ENCODE data around the gene MACIR.

Gene MACIR

GRCh38 chr5:103293719-103294118 lies 35.2 kb downstream of the MACIR start:
- Histone ChIP-seq H3K9ac (ENCODE audit: low read depth, low read length) (no peak overlapping the region), H3K27me3 (ENCODE audit: control insufficient read depth, insufficient read depth, low read length) (no peaks in the 10 kb centered on the region), H3K4me1 (ENCODE audit: control insufficient read depth, insufficient read depth, low read length) (no peaks in the 10 kb centered on the region), H3K4me2 (ENCODE audit: low read length) (no peak overlapping the region), H3K9me3 (replicated peaks; ENCODE audit: low read length) (no peaks in the 10 kb centered on the region), H3K4me3 (ENCODE audit: low read length) (no peak overlapping the region), H3K36me3 (ENCODE audit: insufficient read depth, low read length) (no peaks in the 10 kb centered on the region)

DNA sequence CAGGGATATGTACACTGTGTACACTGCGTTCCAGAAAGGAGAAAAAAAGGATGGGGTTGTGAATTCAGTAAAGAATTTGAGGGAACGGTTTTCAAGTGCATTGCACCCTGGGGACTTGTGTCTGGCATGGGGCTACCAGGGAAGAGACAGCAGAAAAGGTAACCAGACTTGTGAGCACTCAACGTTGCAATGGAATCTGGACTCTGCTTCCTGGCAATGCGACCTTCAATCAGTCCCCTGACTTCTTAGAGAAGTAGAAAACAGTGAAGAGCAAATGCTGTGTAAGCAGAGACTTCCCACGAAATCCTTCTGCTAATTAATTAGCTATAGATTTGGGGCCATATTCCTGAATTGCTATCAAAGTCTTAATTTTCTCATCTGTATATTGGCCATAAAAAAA lies 36.3 kb downstream of the MACIR start:
- Histone ChIP-seq H3K4me3 (ENCODE audit: low read length) (no peak overlapping the region), H3K4me1 (ENCODE audit: control insufficient read depth, insufficient read depth, low read length) (no peaks in the 10 kb centered on the region), H3K36me3 (ENCODE audit: insufficient read depth, low read length) (no peaks in the 10 kb centered on the region), H3K9ac (ENCODE audit: low read depth, low read length) (no peak overlapping the region), H3K4me2 (ENCODE audit: low read length) (no peak overlapping the region), H3K27me3 (ENCODE audit: control insufficient read depth, insufficient read depth, low read length) (no peaks in the 10 kb centered on the region), H3K9me3 (replicated peaks; ENCODE audit: low read length) (no peaks in the 10 kb centered on the region)

DNA sequence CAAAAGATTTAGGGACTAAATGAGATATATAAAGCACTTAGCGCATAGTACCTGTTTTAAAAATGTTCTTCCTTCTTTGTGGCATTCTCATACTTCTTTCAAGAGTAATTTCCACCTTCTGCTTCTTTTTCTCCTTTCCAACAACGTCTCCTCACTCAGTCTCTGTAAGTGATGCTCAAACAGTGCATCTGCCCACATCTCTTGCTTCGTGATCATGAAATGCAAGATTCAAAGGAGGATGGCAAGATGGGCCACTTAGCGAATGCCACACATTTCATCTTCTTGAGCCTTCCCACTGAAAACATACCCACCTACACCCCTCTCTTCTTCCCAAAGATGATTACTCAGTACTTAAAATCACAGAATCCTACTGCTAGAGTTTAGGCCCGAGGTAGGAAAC lies 36.9 kb downstream of the MACIR start:
- no peaks in the 10 kb centered on the region for H3K27me3 ChIP-seq (ENCODE audit: control insufficient read depth, insufficient read depth, low read length)
- H3K9me3 ChIP-seq (replicated peaks; ENCODE audit: low read length), result no peaks in the 10 kb centered on the region
- H3K9ac ChIP-seq (ENCODE audit: low read depth, low read length), result no peak overlapping the region
- no peaks in the 10 kb centered on the region for H3K4me1 ChIP-seq (ENCODE audit: control insufficient read depth, insufficient read depth, low read length)
- no peaks in the 10 kb centered on the region for H3K36me3 ChIP-seq (ENCODE audit: insufficient read depth, low read length)
- H3K4me3 ChIP-seq (ENCODE audit: low read length), result no peak overlapping the region
- no peak overlapping the region for H3K4me2 ChIP-seq (ENCODE audit: low read length)

DNA sequence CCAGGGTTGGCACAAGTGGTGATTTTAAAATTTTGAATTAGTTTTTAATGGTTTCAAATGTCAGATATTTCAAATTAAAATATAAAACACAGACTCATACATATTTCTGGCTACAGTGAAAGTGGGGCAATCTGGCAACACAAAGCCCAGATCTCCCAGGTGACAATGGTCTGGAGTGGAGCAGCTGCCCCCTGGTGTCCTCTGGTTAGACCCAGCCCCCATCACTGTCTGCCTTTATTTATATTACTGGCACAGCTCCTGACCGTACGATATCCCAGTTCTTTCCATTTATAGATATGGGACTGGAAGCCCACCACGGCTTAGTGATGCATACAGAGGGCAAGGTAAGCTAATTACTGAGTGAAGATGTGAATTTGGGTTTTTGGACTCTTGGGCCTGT lies 37.3 kb downstream of the MACIR start:
- no peak overlapping the region for H3K4me2 ChIP-seq (ENCODE audit: low read length)
- no peaks in the 10 kb centered on the region for H3K4me1 ChIP-seq (ENCODE audit: control insufficient read depth, insufficient read depth, low read length)
- no peak overlapping the region for H3K9ac ChIP-seq (ENCODE audit: low read depth, low read length)
- H3K36me3 ChIP-seq (ENCODE audit: insufficient read depth, low read length), result no peaks in the 10 kb centered on the region
- no peaks in the 10 kb centered on the region for H3K9me3 ChIP-seq (replicated peaks; ENCODE audit: low read length)
- no peak overlapping the region for H3K4me3 ChIP-seq (ENCODE audit: low read length)
- no peaks in the 10 kb centered on the region for H3K27me3 ChIP-seq (ENCODE audit: control insufficient read depth, insufficient read depth, low read length)

DNA sequence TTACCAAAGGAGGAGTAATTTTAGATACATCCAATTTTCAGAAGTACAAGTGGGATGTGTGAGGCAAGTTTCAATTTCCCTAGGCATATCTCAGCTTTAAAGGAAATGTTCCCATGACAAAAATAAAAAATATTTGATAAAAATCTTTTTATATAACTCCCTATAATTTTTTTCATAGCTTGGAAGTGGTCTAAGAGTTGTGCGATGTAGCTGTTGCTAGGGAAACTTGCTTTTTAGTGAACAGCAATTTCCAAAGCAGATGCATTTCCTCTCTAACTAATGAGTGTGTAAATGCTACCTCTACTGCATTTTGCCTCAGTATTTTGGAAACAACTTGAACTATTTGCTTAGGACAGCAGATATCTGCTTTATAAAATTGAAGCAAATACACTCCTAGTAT lies 39.6 kb downstream of the MACIR start:
- no peaks in the 10 kb centered on the region for H3K36me3 ChIP-seq (ENCODE audit: insufficient read depth, low read length)
- H3K27me3 ChIP-seq (ENCODE audit: control insufficient read depth, insufficient read depth, low read length), result no peaks in the 10 kb centered on the region
- H3K9ac ChIP-seq (ENCODE audit: low read depth, low read length), result no peak overlapping the region
- H3K4me1 ChIP-seq (ENCODE audit: control insufficient read depth, insufficient read depth, low read length), result no peaks in the 10 kb centered on the region
- no peak overlapping the region for H3K4me2 ChIP-seq (ENCODE audit: low read length)
- no peak overlapping the region for H3K4me3 ChIP-seq (ENCODE audit: low read length)
- no peaks in the 10 kb centered on the region for H3K9me3 ChIP-seq (replicated peaks; ENCODE audit: low read length)

DNA sequence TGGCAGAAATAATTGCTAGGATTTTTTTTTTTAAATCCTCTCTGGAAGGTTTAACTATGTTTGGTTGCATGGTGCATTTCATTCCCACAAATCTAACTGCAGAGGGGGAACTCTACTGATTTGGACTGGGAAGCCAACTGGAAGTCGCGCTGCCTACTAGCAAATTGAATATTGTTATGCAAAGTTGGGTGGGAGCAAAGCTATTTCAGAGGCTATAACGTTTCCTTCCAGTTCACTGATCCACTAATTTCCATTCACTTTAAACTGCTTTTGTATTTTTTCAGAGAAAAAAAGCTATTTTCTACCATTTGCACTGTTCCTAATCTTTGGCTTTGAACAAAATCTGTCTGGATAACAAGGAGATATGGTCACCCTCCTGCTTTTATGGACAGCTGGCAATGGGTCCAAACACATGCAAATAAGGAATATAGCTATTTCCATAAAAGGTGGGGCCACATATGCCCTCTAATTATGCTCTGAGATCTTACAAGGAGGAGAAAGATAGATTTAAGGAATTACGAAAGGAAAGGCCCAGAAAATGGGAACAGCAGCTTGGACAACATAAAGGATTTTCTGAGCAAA lies 40.1 kb downstream of the MACIR start:
- no peaks in the 10 kb centered on the region for H3K9me3 ChIP-seq (replicated peaks; ENCODE audit: low read length)
- H3K4me3 ChIP-seq (ENCODE audit: low read length), result no peak overlapping the region
- no peak overlapping the region for H3K9ac ChIP-seq (ENCODE audit: low read depth, low read length)
- H3K4me2 ChIP-seq (ENCODE audit: low read length), result no peak overlapping the region
- H3K27me3 ChIP-seq (ENCODE audit: control insufficient read depth, insufficient read depth, low read length), result no peaks in the 10 kb centered on the region
- no peaks in the 10 kb centered on the region for H3K4me1 ChIP-seq (ENCODE audit: control insufficient read depth, insufficient read depth, low read length)
- no peaks in the 10 kb centered on the region for H3K36me3 ChIP-seq (ENCODE audit: insufficient read depth, low read length)

DNA sequence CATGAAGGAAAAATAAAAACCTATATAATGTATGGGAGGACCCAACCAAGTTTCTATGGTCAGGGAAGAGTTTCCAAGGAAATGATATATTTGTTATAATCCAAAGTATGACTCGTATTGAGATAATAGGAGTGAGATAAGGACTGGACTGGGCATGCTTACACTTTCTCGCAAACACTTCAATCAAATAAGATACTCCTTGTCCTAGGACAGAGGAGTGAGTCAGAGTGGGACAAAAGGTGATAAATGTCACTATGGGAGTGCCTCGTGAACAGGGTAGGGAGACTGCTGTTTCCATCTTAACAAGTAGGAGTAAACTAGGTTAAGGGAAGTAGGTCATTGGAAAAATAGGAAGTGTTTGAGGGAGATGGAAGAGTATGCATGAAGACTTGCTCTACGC lies 47.2 kb downstream of the MACIR start:
- Histone ChIP-seq H3K9me3 (replicated peaks; ENCODE audit: low read length) (no peaks in the 10 kb centered on the region), H3K27me3 (ENCODE audit: control insufficient read depth, insufficient read depth, low read length) (no peaks in the 10 kb centered on the region), H3K4me3 (ENCODE audit: low read length) (no peak overlapping the region), H3K36me3 (ENCODE audit: insufficient read depth, low read length) (no peaks in the 10 kb centered on the region), H3K4me1 (ENCODE audit: control insufficient read depth, insufficient read depth, low read length) (no peaks in the 10 kb centered on the region), H3K4me2 (ENCODE audit: low read length) (no peak overlapping the region), H3K9ac (ENCODE audit: low read depth, low read length) (no peak overlapping the region)

DNA sequence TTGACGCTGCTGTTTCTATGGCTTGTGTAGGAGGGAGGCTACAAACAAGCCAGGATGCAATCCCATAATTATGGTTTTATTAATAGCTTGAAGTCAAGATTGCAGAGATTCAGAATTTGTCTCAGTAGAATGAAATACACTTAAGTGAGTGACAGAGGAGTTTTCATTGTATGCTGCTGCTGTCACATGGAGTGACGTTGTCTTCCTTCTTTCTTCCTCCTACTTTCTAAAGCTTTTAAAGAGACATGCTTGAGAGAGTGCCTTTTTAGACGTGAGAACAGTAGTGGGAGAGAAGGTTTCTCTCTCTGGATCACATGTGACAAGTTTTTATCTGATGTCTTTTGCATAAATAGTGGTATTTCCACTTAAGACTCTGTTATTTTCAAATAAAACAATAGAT lies 48.9 kb downstream of the MACIR start:
- H3K4me1 ChIP-seq (ENCODE audit: control insufficient read depth, insufficient read depth, low read length), result no peaks in the 10 kb centered on the region
- no peaks in the 10 kb centered on the region for H3K9me3 ChIP-seq (replicated peaks; ENCODE audit: low read length)
- H3K4me3 ChIP-seq (ENCODE audit: low read length), result no peak overlapping the region
- no peak overlapping the region for H3K9ac ChIP-seq (ENCODE audit: low read depth, low read length)
- no peaks in the 10 kb centered on the region for H3K36me3 ChIP-seq (ENCODE audit: insufficient read depth, low read length)
- H3K4me2 ChIP-seq (ENCODE audit: low read length), result no peak overlapping the region
- H3K27me3 ChIP-seq (ENCODE audit: control insufficient read depth, insufficient read depth, low read length), result no peaks in the 10 kb centered on the region

DNA sequence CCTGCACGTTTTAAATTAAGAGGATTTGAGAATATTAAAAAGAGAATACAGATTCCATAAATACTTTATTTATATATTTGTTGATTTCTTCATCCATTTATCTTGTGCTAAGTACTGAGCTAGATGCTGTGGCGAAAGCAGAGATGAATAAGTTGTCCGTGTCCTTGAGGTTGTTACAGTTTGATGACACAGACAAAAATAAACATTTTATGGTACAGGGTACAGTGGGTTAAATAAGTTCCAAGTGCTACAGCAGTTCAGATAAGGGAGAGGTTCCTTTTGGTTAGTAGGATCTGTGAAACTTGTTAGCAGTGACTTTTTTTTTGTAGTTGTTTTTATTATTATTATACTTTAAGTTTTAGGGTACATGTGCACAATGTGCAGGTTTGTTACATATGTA lies 50.2 kb downstream of the MACIR start:
- no peak overlapping the region for H3K4me3 ChIP-seq (ENCODE audit: low read length)
- H3K9ac ChIP-seq (ENCODE audit: low read depth, low read length), result no peak overlapping the region
- H3K4me2 ChIP-seq (ENCODE audit: low read length), result no peak overlapping the region
- no peaks in the 10 kb centered on the region for H3K9me3 ChIP-seq (replicated peaks; ENCODE audit: low read length)
- no peaks in the 10 kb centered on the region for H3K27me3 ChIP-seq (ENCODE audit: control insufficient read depth, insufficient read depth, low read length)
- H3K36me3 ChIP-seq (ENCODE audit: insufficient read depth, low read length), result no peaks in the 10 kb centered on the region
- no peaks in the 10 kb centered on the region for H3K4me1 ChIP-seq (ENCODE audit: control insufficient read depth, insufficient read depth, low read length)

DNA sequence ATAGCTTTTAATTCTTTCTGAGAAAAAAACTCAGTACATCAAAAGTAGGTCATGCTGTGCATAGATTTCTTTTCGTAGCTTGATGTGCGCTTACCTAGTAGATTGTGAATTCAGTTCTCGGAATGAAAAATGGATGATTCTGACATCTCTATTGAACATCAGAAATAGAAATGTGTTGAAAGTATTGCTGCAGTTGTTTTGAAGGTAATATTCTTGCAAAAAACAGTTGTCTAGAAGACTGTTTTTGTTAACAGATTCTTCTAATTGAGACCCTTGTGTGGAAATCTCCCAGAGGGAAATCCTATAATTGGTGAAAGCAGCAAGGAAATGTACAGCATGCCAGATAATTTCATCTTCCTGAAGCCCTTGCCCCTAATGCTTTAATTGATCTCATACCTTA lies 54.5 kb downstream of the MACIR start:
- Histone ChIP-seq H3K27me3 (ENCODE audit: control insufficient read depth, insufficient read depth, low read length) (no peaks in the 10 kb centered on the region), H3K4me3 (ENCODE audit: low read length) (no peak overlapping the region), H3K9ac (ENCODE audit: low read depth, low read length) (no peak overlapping the region), H3K4me2 (ENCODE audit: low read length) (no peak overlapping the region), H3K36me3 (ENCODE audit: insufficient read depth, low read length) (no peaks in the 10 kb centered on the region), H3K4me1 (ENCODE audit: control insufficient read depth, insufficient read depth, low read length) (no peaks in the 10 kb centered on the region), H3K9me3 (replicated peaks; ENCODE audit: low read length) (no peaks in the 10 kb centered on the region)

DNA sequence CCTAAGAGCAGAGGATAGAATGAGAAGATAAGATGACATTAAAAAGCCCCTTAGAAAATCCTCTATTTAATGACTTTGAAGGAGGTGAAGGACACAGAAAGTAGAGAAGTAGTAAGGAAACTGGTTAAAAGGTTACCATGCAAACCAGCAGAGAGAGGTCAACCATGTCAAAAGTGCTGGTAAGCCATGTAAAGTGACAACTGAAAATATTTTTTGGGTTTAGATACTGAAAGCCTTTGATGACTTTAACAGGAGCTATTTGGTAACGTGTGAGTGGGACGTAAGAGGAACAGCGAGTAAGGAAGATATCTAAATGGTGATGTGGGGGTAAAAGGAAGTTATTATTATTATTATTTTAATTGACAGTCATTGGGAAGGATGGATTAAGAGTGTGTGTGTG lies 56.9 kb downstream of the MACIR start:
- H3K36me3 ChIP-seq (ENCODE audit: insufficient read depth, low read length), result no peaks in the 10 kb centered on the region
- no peak overlapping the region for H3K9ac ChIP-seq (ENCODE audit: low read depth, low read length)
- no peak overlapping the region for H3K4me2 ChIP-seq (ENCODE audit: low read length)
- H3K4me3 ChIP-seq (ENCODE audit: low read length), result no peak overlapping the region
- H3K9me3 ChIP-seq (replicated peaks; ENCODE audit: low read length), result no peaks in the 10 kb centered on the region
- H3K4me1 ChIP-seq (ENCODE audit: control insufficient read depth, insufficient read depth, low read length), result no peaks in the 10 kb centered on the region
- H3K27me3 ChIP-seq (ENCODE audit: control insufficient read depth, insufficient read depth, low read length), result no peaks in the 10 kb centered on the region

- Histone ChIP-seq H3K4me1 (ENCODE audit: control insufficient read depth, insufficient read depth, low read length) (no peaks in the 10 kb centered on the region), H3K4me2 (ENCODE audit: low read length) (no peak overlapping the region), H3K36me3 (ENCODE audit: insufficient read depth, low read length) (no peaks in the 10 kb centered on the region), H3K9me3 (replicated peaks; ENCODE audit: low read length) (no peaks in the 10 kb centered on the region), H3K9ac (ENCODE audit: low read depth, low read length) (no peak overlapping the region), H3K27me3 (ENCODE audit: control insufficient read depth, insufficient read depth, low read length) (no peaks in the 10 kb centered on the region), H3K4me3 (ENCODE audit: low read length) (no peak overlapping the region)
Measured at GRCh38 chr5:103327451-103327850, 68.9 kb downstream of the MACIR start.

Data from skeletal muscle satellite cell (primary cell).